Measurements from ENCODE around the gene MC4R. TPM values are rescaled to one million over a fixed set of nuclear protein-coding genes. Genes with fewer than 3 reads are reported as not detected.

Gene MC4R
- total RNA-seq, 1 experiment from 2014 or later = not detected

GRCh38 chr18:60421356-60422118 lies 49.0 kb upstream of the MC4R start:
- ChIA-PET RAD21 (ENCODE audit: low non-redundant PET in 1 of 2, low total read pairs in 2 of 2, uncharacterized antibody in 2 of 2, unreplicated experiment in 2 of 2) (no interaction called here), POLR2A (no interaction called here), CTCF (interaction anchor here (0.7 kb wide), 1 partner anchor 10 kb away, joined by 3 read pairs; no protein-coding TSS in a partner anchor)
- ATAC-seq = no peak
- Histone ChIP-seq H4K20me1 (ENCODE audit: insufficient read depth) (no peaks in the 10 kb centered on the region), H3K9me3 (ENCODE audit: control insufficient read depth in 1 of 2, insufficient read depth in 1 of 2, low read depth in 1 of 2, low read length in 2 of 2) (no peaks in the 10 kb centered on the region), H3K4me3 (replicated peaks in 1 of 2; ENCODE audit: low read depth in 1 of 2, low read length in 2 of 2) (no peak overlapping the region), H3K9ac (ENCODE audit: low read length) (no peak overlapping the region), H3K4me2 (ENCODE audit: low read length) (no peak overlapping the region), H3K27me3 (ENCODE audit: insufficient read depth, low read length) (no peaks in the 10 kb centered on the region), H3K9me2 (ENCODE audit: insufficient read depth) (no peaks in the 10 kb centered on the region), H3K36me3 (ENCODE audit: control insufficient read depth in 1 of 2, insufficient read depth in 2 of 2, low read length in 2 of 2) (no peaks in the 10 kb centered on the region), H3K27ac (ENCODE audit: low read depth, low read length) (no peak overlapping the region), H3K79me2 (ENCODE audit: insufficient read depth, low read length) (no peaks in the 10 kb centered on the region), H2AFZ (ENCODE audit: low read depth, low read length, poor library complexity, severe bottlenecking) (no peak overlapping the region), H3K4me1 (ENCODE audit: control insufficient read depth in 1 of 2, insufficient read depth in 2 of 2, low read length in 2 of 2) (no peaks in the 10 kb centered on the region)
- BruUV-seq (replicated peaks) = no TSS peak
- intact Hi-C loops (cut with micrococcal nuclease) = no loop called here
- DNase-seq (ENCODE audit: low read depth, low spot score) = no peak
- TF ChIP-seq ZNF274 (IDR thresholded peaks at IDR 0.05; ENCODE audit: low read depth, low read length) = no peak
- no peak for TF ChIP-seq ATF3 (IDR thresholded peaks at IDR 0.05)
- no peak for TF ChIP-seq REST (IDR thresholded peaks at IDR 0.05; ENCODE audit: low read depth)
- no peak for TF ChIP-seq YY1 (IDR thresholded peaks at IDR 0.05; ENCODE audit: extremely low read depth, insufficient replicate concordance, low read depth, low read length)
- no peak for TF ChIP-seq ZFX (IDR thresholded peaks at IDR 0.05)

Measured in HCT116 (cell line).